ENCODE results near the gene RABGAP1L. TPM values are rescaled to one million over a fixed set of nuclear protein-coding genes. Genes with fewer than 3 reads are reported as not detected.

Gene RABGAP1L
- total and polyA plus RNA-seq, 2 of the 8 experiments (the other 6 are each of a cell fraction or from before 2014, with no cell fraction given): 33.3 to 156 TPM

GRCh38 chr1:174892016-174892415 lies 732.7 kb downstream of the RABGAP1L start (continued):
- TF ChIP-seq ATF2 (IDR thresholded peaks at IDR 0.05; ENCODE audit: low read length): no peak
- TF ChIP-seq EP300 (IDR thresholded peaks at IDR 0.05; ENCODE audit: borderline replicate concordance in 1 of 2, low read depth in 2 of 2, low read length in 2 of 2): no peak
- no peak for TF ChIP-seq KDM1A (IDR thresholded peaks at IDR 0.05; ENCODE audit: borderline replicate concordance, low read length)
- TF ChIP-seq CREB1 (IDR thresholded peaks at IDR 0.05): no peak
- no peak for TF ChIP-seq SP2 (IDR thresholded peaks at IDR 0.05; ENCODE audit: low read length)
- no peak for TF ChIP-seq POLR2A (IDR thresholded peaks at IDR 0.05; ENCODE audit: control extremely low read depth in 1 of 2, low read depth in 2 of 2, low read length in 2 of 2)
- TF ChIP-seq GTF2F1 (IDR thresholded peaks at IDR 0.05; ENCODE audit: borderline replicate concordance, low read depth, low read length): no peak
- TF ChIP-seq SRF (IDR thresholded peaks at IDR 0.05; ENCODE audit: low read depth, low read length): no peak
- no peak for TF ChIP-seq GABPA (IDR thresholded peaks at IDR 0.05; ENCODE audit: borderline replicate concordance, insufficient read depth, low read length)

Measured in H1 (cell line).